HEK293 (cell line): ENCODE data around the gene CLEC2D.
"Not testable (repeated sequence)": the region's sequence is repeated elsewhere in the genome, so short reads cannot be mapped to it uniquely, and the experiment has no call there.

ENCODE experiments used
- CTCF ChIA-PET: fragments of 350-600 bp; formaldehyde crosslinking; extraction: SDS; loops from one replicate; lab custom pipeline; 2021; ENCODE audit warnings: antibody characterized with exemption; lab: Yijun Ruan, JAX
- POLR2A ChIA-PET: fragments of 300-600 bp; formaldehyde crosslinking; extraction: SDS; loops from one replicate; lab custom pipeline; 2020; ENCODE audit warnings: antibody characterized with exemption, inconsistent platforms; lab: Yijun Ruan, JAX
- H3K27ac ChIP-seq: fragments of 200-500 bp; sonication (Bioruptor generic); 2 replicates; pipeline ENCODE4 v1.5.1; 2014; ENCODE audit warnings: low read depth, low read length, control low read depth, inconsistent platforms; ENCODE audit errors: extremely low read depth
- H3K36me3 ChIP-seq, 2 experiments: fragments of 200-500 bp in 1 of 2; sonication (Bioruptor generic) in 1 of 2; 1 replicate in 1 of 2; 2 replicates in 1 of 2; pipeline ENCODE4 v1.5.1; 2014 to 2017; ENCODE audit warnings: inconsistent platforms in 2 of 2, low read length in 2 of 2; ENCODE audit not compliant: control insufficient read depth in 2 of 2, insufficient read depth in 1 of 2
- H3K4me1 ChIP-seq: fragments of 200-500 bp; sonication (Bioruptor generic); 2 replicates; pipeline ENCODE4 v1.5.1; 2014; ENCODE audit warnings: mild to moderate bottlenecking, low read length, inconsistent platforms; ENCODE audit not compliant: control insufficient read depth, insufficient read depth
- H3K4me3 ChIP-seq: 2 replicates; pipeline ENCODE4 v1.5.1; 2011; ENCODE audit warnings: low read depth, mild to moderate bottlenecking, control low read depth, low read length, moderate library complexity
- H3K9me3 ChIP-seq: fragments of 200-500 bp; sonication (Bioruptor generic); 2 replicates; pipeline ENCODE4 v1.5.1; 2014; ENCODE audit warnings: low read depth, low read length, inconsistent platforms; ENCODE audit not compliant: control insufficient read depth, insufficient read depth
- KLF9 ChIP-seq: fragments of 450-650 bp; formaldehyde crosslinking; IDR thresholded peaks from 2 replicates; pipeline ENCODE4 v1.5.1; 2016; ENCODE audit warnings: missing biosample characterization, missing genetic modification characterization, low read depth
- OSR2 ChIP-seq: fragments of 450-650 bp; formaldehyde crosslinking; IDR thresholded peaks from 2 replicates; pipeline ENCODE4 v1.5.1; 2016; ENCODE audit warnings: missing biosample characterization, missing genetic modification characterization
- PRDM4 ChIP-seq: fragments of 450-650 bp; formaldehyde crosslinking; IDR thresholded peaks from 2 replicates; pipeline ENCODE4 v1.5.1; 2017; ENCODE audit warnings: missing biosample characterization, missing genetic modification characterization
- YY2 ChIP-seq: fragments of 450-650 bp; formaldehyde crosslinking; IDR thresholded peaks from 2 replicates; pipeline ENCODE4 v1.5.1; 2016; ENCODE audit warnings: missing biosample characterization, missing genetic modification characterization
- ZBTB26 ChIP-seq: fragments of 450-650 bp; formaldehyde crosslinking; optimal IDR thresholded peaks from 2 replicates; pipeline ENCODE3; 2016; ENCODE audit warnings: missing biosample characterization, mild to moderate bottlenecking, missing genetic modification characterization
- ZFHX2 ChIP-seq: fragments of 450-650 bp; formaldehyde crosslinking; conservative IDR thresholded peaks from 2 replicates; pipeline ENCODE4 v1.5.1; 2016; ENCODE audit warnings: missing biosample characterization, missing genetic modification characterization
- ZFP69B ChIP-seq: fragments of 450-650 bp; formaldehyde crosslinking; IDR thresholded peaks from 2 replicates; pipeline ENCODE4 v1.5.1; 2016; ENCODE audit warnings: missing biosample characterization, missing genetic modification characterization
- ZNF114 ChIP-seq: fragments of 450-650 bp; formaldehyde crosslinking; IDR thresholded peaks from 2 replicates; pipeline ENCODE4 v1.5.0; 2017; ENCODE audit warnings: missing biosample characterization, missing genetic modification characterization
- ZNF138 ChIP-seq: fragments of 450-650 bp; formaldehyde crosslinking; IDR thresholded peaks from 2 replicates; pipeline ENCODE4 v1.5.1; 2016; ENCODE audit warnings: missing biosample characterization, missing genetic modification characterization, borderline replicate concordance
- ZNF146 ChIP-seq: fragments of 450-650 bp; formaldehyde crosslinking; IDR thresholded peaks from 2 replicates; pipeline ENCODE4 v1.5.1; 2016; ENCODE audit warnings: missing biosample characterization, missing genetic modification characterization
- ZNF18 ChIP-seq: fragments of 450-650 bp; formaldehyde crosslinking; IDR thresholded peaks from 2 replicates; pipeline ENCODE4 v1.5.1; 2016; ENCODE audit warnings: missing biosample characterization, missing genetic modification characterization
- ZNF19 ChIP-seq: fragments of 450-650 bp; formaldehyde crosslinking; IDR thresholded peaks from 2 replicates; pipeline ENCODE4; 2016; ENCODE audit warnings: missing biosample characterization, missing genetic modification characterization, low read depth
- ZNF214 ChIP-seq: fragments of 450-650 bp; formaldehyde crosslinking; IDR thresholded peaks from 2 replicates; pipeline ENCODE4 v1.5.1; 2017; ENCODE audit warnings: missing biosample characterization, mild to moderate bottlenecking, missing genetic modification characterization, borderline replicate concordance
- ZNF324 ChIP-seq: fragments of 450-650 bp; formaldehyde crosslinking; IDR thresholded peaks from 2 replicates; pipeline ENCODE4 v1.5.1; 2016; ENCODE audit warnings: missing biosample characterization, missing genetic modification characterization
- ZNF513 ChIP-seq: fragments of 450-650 bp; IDR thresholded peaks from 2 replicates; pipeline ENCODE4 v1.5.1; 2018; ENCODE audit warnings: missing biosample characterization, missing genetic modification characterization
- ZNF548 ChIP-seq: fragments of 450-650 bp; formaldehyde crosslinking; IDR thresholded peaks from 2 replicates; pipeline ENCODE4 v1.5.1; 2016; ENCODE audit warnings: missing biosample characterization, missing genetic modification characterization
- ZNF549 ChIP-seq: fragments of 450-650 bp; IDR thresholded peaks from 2 replicates; pipeline ENCODE4 v1.5.1; 2018; ENCODE audit warnings: missing biosample characterization, missing genetic modification characterization, mild to moderate bottlenecking, inconsistent platforms, moderate library complexity
- ZNF670 ChIP-seq: fragments of 450-650 bp; formaldehyde crosslinking; IDR thresholded peaks from 2 replicates; pipeline ENCODE4 v1.5.1; 2016; ENCODE audit warnings: missing biosample characterization, missing genetic modification characterization, low read depth
- ZNF768 ChIP-seq: fragments of 450-650 bp; formaldehyde crosslinking; IDR thresholded peaks from 2 replicates; pipeline ENCODE4 v1.5.1; 2018; ENCODE audit warnings: missing biosample characterization, mild to moderate bottlenecking, missing genetic modification characterization

Gene CLEC2D

GRCh38 chr12:9704561-9704960 lies 35.0 kb downstream of the CLEC2D start:
- H3K4me1 ChIP-seq, H3K36me3 ChIP-seq, POLR2A ChIA-PET, H3K27ac ChIP-seq, H3K4me3 ChIP-seq, H3K9me3 ChIP-seq: not testable (repeated sequence)
- CTCF ChIA-PET: interaction anchor here (0.6 kb wide), 1 partner anchor 1594 kb away, joined by 3 read pairs; no protein-coding TSS in a partner anchor
- TF ChIP-seq ZNF146 (tag by site-specific recombination): peak; percentile 77

GRCh38 chr12:9706086-9706685 lies 36.7 kb downstream of the CLEC2D start:
- POLR2A ChIA-PET: no interaction called here
- H3K4me3 ChIP-seq: no peak overlapping the region
- no peak for TF ChIP-seq KLF9
- no peak for TF ChIP-seq ZNF114 (tag by site-specific recombination)
- no peak for TF ChIP-seq ZNF513 (tag by site-specific recombination)
- TF ChIP-seq ZNF214 (tag by site-specific recombination): no peak
- TF ChIP-seq ZNF548 (tag by site-specific recombination): no peak
- TF ChIP-seq ZNF138 (tag by site-specific recombination): no peak
- no peak for TF ChIP-seq ZNF18 (tag by site-specific recombination)
- no peak for TF ChIP-seq ZNF549 (tag by site-specific recombination)
- TF ChIP-seq OSR2: no peak
- TF ChIP-seq ZNF670: no peak
- TF ChIP-seq ZNF324 (tag by site-specific recombination): no peak
- no peak for TF ChIP-seq YY2
- TF ChIP-seq ZFHX2 (tag by site-specific recombination): no peak
- no peak for TF ChIP-seq PRDM4
- TF ChIP-seq ZBTB26 (tag by site-specific recombination): no peak
- TF ChIP-seq ZNF768 (tag by site-specific recombination): no peak
- no peak for TF ChIP-seq ZNF19 (tag by site-specific recombination)
- no peak for TF ChIP-seq ZFP69B (tag by site-specific recombination)
- H3K4me1 ChIP-seq: no peaks in the 10 kb centered on the region
- H3K36me3 ChIP-seq: no peaks in the 10 kb centered on the region
- no peak overlapping the region for H3K27ac ChIP-seq
- no peaks in the 10 kb centered on the region for H3K9me3 ChIP-seq
- CTCF ChIA-PET: interaction anchor here (1.3 to 7.2 kb wide), 2 partner anchors 9 to 72 kb away, joined by 7 to 87 read pairs; no protein-coding TSS in a partner anchor
